HEK293T (cell line): ENCODE results near the gene PCSK5.
"Not testable (repeated sequence)": the region's sequence is repeated elsewhere in the genome, so short reads cannot be mapped to it uniquely, and the experiment has no call there.

Experiments used
- CTCF ChIA-PET: fragments of 350-600 bp; formaldehyde crosslinking; extraction: SDS; loops from one replicate; lab custom pipeline; 2021; ENCODE audit warnings: antibody characterized with exemption, inconsistent platforms; lab: Yijun Ruan, JAX
- POLR2A ChIA-PET: fragments of 350-600 bp; formaldehyde crosslinking; extraction: SDS; loops from one replicate; lab custom pipeline; 2020; ENCODE audit warnings: antibody characterized with exemption, inconsistent platforms; lab: Yijun Ruan, JAX
- DNase-seq: peaks from one replicate; pipeline ENCODE4 v3.0.0; 2012; ENCODE audit warnings: mixed read lengths; ENCODE audit errors: extremely low spot score
- ARNT ChIP-seq: fragments of 450-650 bp; IDR thresholded peaks from 2 replicates; pipeline ENCODE4 v1.6.1; 2017; ENCODE audit warnings: mild to moderate bottlenecking
- BHLHE40 ChIP-seq: fragments of 450-650 bp; IDR thresholded peaks from 2 replicates; pipeline ENCODE4 v1.6.1; 2016; ENCODE audit warnings: mild to moderate bottlenecking, moderate library complexity, borderline replicate concordance
- CTBP1 ChIP-seq: fragments of 450-650 bp; IDR thresholded peaks from 2 replicates; pipeline ENCODE4 v1.6.1; 2016; ENCODE audit warnings: borderline replicate concordance
- ELF4 ChIP-seq: fragments of 450-650 bp; IDR thresholded peaks from 2 replicates; pipeline ENCODE4 v1.6.1; 2017; ENCODE audit warnings: antibody characterized with exemption
- FOXA1 ChIP-seq: fragments of 450-650 bp; IDR thresholded peaks from 2 replicates; pipeline ENCODE4 v1.6.1; 2016; ENCODE audit warnings: mild to moderate bottlenecking
- FOXK2 ChIP-seq: fragments of 450-650 bp; IDR thresholded peaks from 2 replicates; pipeline ENCODE4 v1.6.1; 2016; ENCODE audit warnings: mild to moderate bottlenecking
- FOXM1 ChIP-seq: fragments of 450-650 bp; IDR thresholded peaks from 2 replicates; pipeline ENCODE4 v1.6.1; 2017; ENCODE audit warnings: mild to moderate bottlenecking, borderline replicate concordance
- HDGF ChIP-seq: fragments of 450-650 bp; IDR thresholded peaks from 2 replicates; pipeline ENCODE4 v1.6.1; 2017; ENCODE audit warnings: antibody characterized with exemption, borderline replicate concordance
- L3MBTL2 ChIP-seq: fragments of 450-650 bp; conservative IDR thresholded peaks from 2 replicates; pipeline ENCODE4 v1.6.1; 2016; ENCODE audit warnings: mild to moderate bottlenecking
- LEF1 ChIP-seq: fragments of 450-650 bp; IDR thresholded peaks from 2 replicates; pipeline ENCODE4 v1.6.1; 2017; ENCODE audit warnings: mild to moderate bottlenecking, borderline replicate concordance
- NFRKB ChIP-seq: fragments of 450-650 bp; IDR thresholded peaks from 2 replicates; pipeline ENCODE4 v1.6.1; 2016; ENCODE audit warnings: mild to moderate bottlenecking, moderate library complexity
- SP1 ChIP-seq: fragments of 450-650 bp; IDR thresholded peaks from 2 replicates; pipeline ENCODE4 v1.6.1; 2017
- SUZ12 ChIP-seq: fragments of 450-650 bp; IDR thresholded peaks from 2 replicates; pipeline ENCODE4 v1.6.1; 2016; ENCODE audit warnings: mild to moderate bottlenecking
- TARDBP ChIP-seq: fragments of 450-650 bp; IDR thresholded peaks from 2 replicates; pipeline ENCODE4 v1.6.1; 2016
- ZNF384 ChIP-seq: fragments of 450-650 bp; IDR thresholded peaks from 2 replicates; pipeline ENCODE4 v1.6.1; 2016
- TF ChIP-seq, protein P1 (sequence below): fragments of 450-650 bp; IDR thresholded peaks from 2 replicates; pipeline ENCODE4 v1.6.1; 2016

The PCSK5 gene

DNA sequence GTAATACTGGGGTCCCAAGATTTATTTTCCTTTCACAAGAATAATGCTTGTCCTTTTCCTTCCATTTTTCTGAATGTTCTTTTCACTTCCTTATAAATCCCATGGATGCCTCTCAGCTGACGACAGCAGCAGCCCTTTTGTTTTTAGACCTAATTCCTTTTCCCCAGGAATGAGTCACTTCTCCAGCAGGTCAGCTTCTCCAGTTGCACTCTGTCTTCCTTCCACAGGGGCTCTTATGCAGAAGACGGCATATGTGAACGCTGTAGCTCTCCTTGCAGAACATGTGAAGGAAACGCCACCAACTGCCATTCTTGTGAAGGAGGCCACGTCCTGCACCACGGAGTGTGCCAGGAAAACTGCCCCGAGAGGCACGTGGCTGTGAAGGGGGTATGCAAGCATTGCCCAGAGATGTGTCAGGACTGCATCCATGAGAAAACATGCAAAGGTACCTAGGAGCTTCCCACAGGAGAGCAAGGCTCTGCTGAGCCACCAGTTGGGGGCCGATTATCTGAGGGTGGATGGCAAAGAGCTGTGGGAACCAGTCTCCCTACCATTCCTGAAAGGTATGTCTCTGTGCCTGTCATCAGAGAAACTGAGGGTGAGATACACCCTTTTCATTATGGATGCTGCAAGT lies 430.8 kb downstream of the PCSK5 start:
- TF ChIP-seq L3MBTL2 (no peak), FOXK2 (no peak), SUZ12 (no peak), ZNF384 (no peak)
- TF ChIP-seq, protein P1, sequence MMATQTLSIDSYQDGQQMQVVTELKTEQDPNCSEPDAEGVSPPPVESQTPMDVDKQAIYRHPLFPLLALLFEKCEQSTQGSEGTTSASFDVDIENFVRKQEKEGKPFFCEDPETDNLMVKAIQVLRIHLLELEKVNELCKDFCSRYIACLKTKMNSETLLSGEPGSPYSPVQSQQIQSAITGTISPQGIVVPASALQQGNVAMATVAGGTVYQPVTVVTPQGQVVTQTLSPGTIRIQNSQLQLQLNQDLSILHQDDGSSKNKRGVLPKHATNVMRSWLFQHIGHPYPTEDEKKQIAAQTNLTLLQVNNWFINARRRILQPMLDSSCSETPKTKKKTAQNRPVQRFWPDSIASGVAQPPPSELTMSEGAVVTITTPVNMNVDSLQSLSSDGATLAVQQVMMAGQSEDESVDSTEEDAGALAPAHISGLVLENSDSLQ = no peak
- CTCF ChIA-PET = no interaction called here
- DNase-seq = no peak
- POLR2A ChIA-PET = no interaction called here

DNA sequence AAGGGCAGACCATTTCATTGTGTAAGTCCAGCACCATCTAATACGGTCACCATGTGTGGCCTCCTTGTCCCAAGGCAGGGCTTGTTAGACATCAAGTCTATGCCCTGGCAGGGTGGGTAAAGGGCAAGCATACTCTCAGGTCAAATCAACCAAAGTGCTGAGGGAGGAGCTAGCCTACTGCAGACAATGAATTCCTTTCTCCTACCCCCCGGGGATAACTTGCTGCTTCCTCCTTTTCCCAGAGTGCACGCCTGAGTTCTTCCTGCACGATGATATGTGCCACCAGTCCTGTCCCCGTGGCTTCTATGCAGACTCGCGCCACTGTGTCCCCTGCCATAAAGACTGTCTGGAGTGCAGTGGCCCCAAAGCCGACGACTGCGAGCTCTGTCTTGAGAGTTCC lies 432.3 kb downstream of the PCSK5 start:
- TF ChIP-seq ELF4 = no peak
- no peak for DNase-seq
- ChIA-PET POLR2A (no interaction called here), CTCF (no interaction called here)

DNA sequence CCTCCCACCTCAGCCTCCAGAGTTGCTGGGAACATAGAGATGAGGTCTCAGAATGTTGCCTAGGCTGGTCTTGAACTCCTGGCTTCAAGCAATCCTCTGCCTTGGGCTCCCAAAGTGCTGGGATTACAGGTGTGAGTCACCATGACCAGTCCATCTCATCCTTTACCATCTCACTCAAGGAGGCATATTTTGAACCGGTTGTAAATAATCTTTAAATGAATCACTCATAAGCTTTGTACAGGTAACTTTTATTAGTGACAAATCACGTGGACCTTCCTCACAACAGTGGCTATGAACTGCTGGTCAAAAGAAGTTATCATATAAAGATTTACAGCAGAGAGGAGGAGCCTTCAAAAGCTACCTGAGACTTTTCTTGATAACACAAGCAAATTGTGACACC lies 433.0 kb downstream of the PCSK5 start:
- no peak for DNase-seq
- CTCF ChIA-PET = interaction anchor here (0.6 kb wide), 1 partner anchor 16 kb away, joined by 3 read pairs; no protein-coding TSS in a partner anchor
- TF ChIP-seq FOXK2 = no peak
- TF ChIP-seq TARDBP = no peak
- no peak for TF ChIP-seq ZNF384
- TF ChIP-seq ELF4 = no peak
- TF ChIP-seq CTBP1 = no peak
- no peak for TF ChIP-seq SUZ12
- POLR2A ChIA-PET = no interaction called here

DNA sequence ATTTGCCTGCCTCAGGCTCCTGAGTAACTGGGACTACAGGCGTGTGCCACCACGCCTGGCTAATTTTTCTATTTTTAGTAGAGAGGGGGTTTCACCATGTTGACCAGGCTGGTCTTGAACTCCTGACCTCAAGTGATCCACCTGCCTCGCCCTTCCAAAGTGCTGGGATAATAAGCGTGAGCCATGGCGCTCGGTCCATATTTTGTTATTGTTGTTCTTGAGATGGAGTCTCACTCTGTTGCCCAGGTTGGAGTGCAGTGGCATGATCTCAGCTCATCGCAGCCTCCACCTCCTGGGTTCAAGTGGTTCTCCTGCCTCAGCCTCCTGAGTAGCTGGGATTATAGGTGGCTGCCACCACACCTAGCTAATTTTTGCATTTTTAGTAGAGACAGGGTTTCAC lies 433.6 kb downstream of the PCSK5 start:
- CTCF ChIA-PET, DNase-seq, POLR2A ChIA-PET: not testable (repeated sequence)

DNA sequence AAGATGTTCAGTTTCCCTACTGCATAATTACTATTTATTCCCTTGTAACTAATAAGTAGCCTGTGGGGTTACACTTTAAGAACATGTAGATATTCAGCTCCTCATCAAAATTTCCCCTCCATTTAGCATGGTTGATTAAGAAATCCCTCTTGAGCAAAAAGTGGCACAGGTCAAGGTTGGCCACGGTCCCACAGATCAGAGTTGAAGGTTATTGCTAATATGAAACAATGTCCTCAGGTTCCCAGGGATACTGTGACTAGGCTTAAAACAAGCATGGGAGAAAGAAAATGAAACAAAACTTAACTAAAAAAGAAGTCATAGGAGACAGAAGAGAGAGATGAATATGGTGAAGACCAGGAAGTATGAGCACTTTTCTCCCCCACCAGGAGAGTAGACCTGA lies 439.6 kb downstream of the PCSK5 start:
- TF ChIP-seq LEF1 (no peak), ZNF384 (no peak), L3MBTL2 (no peak), NFRKB (no peak), ARNT (no peak)
- ChIA-PET POLR2A (no interaction called here), CTCF (no interaction called here)
- DNase-seq = no peak

DNA sequence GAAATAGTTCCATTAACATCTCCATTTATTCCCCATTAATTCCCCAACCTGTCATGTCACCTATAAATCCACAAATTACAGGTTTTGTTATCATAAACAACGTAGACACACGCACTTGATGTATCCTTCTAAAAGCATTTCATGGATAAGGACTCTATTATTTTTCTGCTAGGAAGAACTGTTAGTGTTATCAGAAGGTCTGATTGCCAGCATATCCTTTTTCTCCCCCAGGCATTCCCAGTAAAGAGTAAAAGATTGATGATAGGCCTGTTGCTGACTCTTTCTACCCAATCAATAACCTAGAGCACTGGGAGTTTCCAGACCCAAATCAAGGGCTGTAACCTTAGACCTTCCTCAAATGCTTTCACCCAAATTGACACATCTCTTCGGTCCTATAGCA lies 442.9 kb downstream of the PCSK5 start:
- TF ChIP-seq SUZ12 (no peak), HDGF (no peak), FOXA1 (no peak), NFRKB (no peak), ARNT (no peak)
- TF ChIP-seq, protein P1 = peak; percentile 89
- ChIA-PET CTCF (no interaction called here), POLR2A (no interaction called here)
- peak; percentile 75 for DNase-seq

DNA sequence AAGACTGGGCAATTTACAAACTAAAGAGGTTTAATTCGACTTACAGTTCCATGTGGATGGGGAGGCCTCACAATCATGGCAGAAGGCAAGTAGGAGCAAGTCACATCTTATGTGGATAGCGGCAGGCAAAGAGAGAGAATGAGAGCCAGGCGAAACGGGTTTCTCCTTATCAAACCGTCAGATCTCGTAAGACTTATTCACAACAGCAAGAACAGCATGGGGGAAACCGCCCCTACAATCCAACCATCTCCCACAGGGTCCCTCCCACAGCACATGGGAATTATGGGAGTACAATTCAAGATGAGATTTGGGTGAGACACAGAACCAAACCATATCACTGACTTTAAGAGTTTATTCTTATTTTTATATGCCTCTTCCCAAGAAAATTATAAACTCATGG lies 443.5 kb downstream of the PCSK5 start:
- DNase-seq = no peak
- no peak for TF ChIP-seq ARNT
- no peak for TF ChIP-seq LEF1
- no peak; the same call in 1 of the 2 replicates for TF ChIP-seq FOXK2
- TF ChIP-seq FOXM1 = no peak
- TF ChIP-seq ZNF384 = no peak
- no peak for TF ChIP-seq HDGF
- TF ChIP-seq, protein P1 = no peak
- no peak for TF ChIP-seq SP1
- no peak for TF ChIP-seq BHLHE40
- TF ChIP-seq TARDBP = no peak
- POLR2A ChIA-PET = no interaction called here
- CTCF ChIA-PET = no interaction called here

DNA sequence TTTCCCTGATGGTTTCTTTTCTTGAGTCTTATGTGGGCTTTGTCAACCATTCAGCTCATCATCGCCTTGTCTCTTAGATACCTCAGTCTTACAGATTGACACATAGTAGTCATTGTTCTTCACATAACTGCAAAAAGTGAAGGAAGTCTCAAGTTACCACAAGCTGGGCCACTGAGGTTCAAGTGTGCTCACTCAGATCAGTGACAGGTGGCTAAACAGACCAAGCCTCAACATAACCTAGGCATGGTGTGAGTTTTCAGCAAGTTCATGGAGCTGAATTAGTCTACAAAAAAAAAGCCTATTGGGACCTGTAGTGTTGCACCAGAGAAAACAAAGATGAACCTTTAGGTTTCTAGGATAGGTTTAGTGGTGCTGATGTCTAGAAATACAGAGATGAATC lies 445.6 kb downstream of the PCSK5 start:
- no peak for DNase-seq
- POLR2A ChIA-PET = no interaction called here
- TF ChIP-seq ELF4 (no peak), BHLHE40 (no peak), NFRKB (no peak), L3MBTL2 (no peak), ARNT (no peak), SP1 (no peak), HDGF (no peak), SUZ12 (no peak), FOXK2 (no peak), FOXM1 (no peak), CTBP1 (no peak), ZNF384 (no peak), LEF1 (no peak), TARDBP (no peak)
- TF ChIP-seq, protein P1 = no peak
- CTCF ChIA-PET = no interaction called here
